ENCODE data around the gene TM9SF2.
A peak's percentile ranks its signal among the peaks of the same experiment; 100 is the strongest.

The TM9SF2 gene

DNA sequence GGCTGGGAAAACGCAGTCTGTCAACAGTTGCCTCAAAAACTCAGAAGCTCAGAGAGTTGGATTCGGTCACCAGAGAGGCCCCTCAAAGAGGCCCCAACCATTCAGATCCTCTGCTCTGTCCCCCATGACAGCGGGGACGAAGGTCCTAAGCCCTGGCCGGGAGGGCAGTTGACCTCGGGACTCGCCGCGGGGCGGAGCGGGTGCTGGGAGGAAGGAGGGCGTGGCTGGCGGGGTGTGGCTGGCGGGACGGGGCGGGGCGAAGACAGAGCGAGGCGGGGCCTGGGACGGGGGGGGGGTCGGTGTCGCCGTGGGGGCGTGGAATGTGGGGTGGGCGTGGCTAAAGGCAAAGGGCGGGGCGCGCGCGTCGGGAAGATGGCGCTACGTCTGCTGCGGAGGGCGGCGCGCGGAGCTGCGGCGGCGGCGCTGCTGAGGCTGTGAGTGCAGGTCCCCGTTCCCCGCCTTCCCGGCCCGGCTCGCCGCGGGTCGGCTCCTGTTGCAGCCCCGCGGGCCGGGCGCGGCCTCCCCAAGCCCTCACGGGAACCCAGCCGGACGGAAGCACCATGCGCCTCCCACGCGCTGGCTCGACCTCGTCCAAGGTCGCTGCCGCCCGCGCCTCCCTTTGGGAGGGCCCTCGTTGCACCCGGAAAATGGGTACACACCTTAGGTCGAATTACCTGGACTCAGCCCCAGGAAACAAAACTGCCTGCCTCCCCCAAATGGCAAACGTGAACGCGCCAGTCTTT is 105.2 kb downstream of the TM9SF2 start, which contains the start of gene CLYBL:
TSS of gene CLYBL (plus strand) at position 367 of the 743 bp plus-strand sequence.
- DNase-seq: peak; percentile 80 to 89 (median 86)
- H3K27ac ChIP-seq (ENCODE audit: insufficient read depth, low read length, poor library complexity, severe bottlenecking): peak within 1 kb of the TSS; percentile 84

DNA sequence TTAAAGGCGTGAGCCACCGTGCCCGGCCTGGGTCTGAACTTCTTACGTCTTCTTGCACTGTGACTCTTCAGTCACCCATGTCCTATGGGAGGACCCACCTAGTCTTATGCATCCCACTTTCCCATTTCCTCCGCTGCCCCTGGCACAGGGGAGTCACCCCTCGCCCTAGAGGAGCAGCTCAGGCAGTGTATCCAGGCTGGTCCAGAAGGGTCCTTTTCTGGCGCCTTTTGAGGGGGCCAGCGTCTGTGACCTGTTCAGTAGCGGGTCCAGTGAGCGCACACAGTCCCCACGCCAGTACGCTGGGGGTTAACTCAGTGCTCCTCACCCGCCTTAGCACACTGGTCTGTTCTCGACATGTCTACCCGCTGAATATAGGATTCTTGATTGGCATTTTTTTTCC is 107.1 kb downstream of the TM9SF2 start:
- Histone ChIP-seq H3K36me3 (ENCODE audit: control insufficient read depth, insufficient read depth, low read length) (no peaks in the 10 kb centered on the region), H3K27ac (ENCODE audit: insufficient read depth, low read length, poor library complexity, severe bottlenecking) (no peak overlapping the region), H3K27me3 (replicated peaks; ENCODE audit: control insufficient read depth, insufficient read depth, low read length, poor library complexity, severe bottlenecking) (no peaks in the 10 kb centered on the region), H3K4me1 (ENCODE audit: control insufficient read depth, insufficient read depth, low read length, poor library complexity, severe bottlenecking) (peaks cover 7% of the 10 kb centered on the region), H3K4me3 (ENCODE audit: insufficient read depth, low read depth, low read length, poor library complexity, severe bottlenecking) (no peak overlapping the region), H3K9me3 (ENCODE audit: control insufficient read depth, low read length) (no peaks in the 10 kb centered on the region)
- DNase-seq: no peak

More for the DNA sequence above, 105.2 kb downstream of the TM9SF2 start, which contains the start of gene CLYBL:
- H3K9me3 ChIP-seq (ENCODE audit: control insufficient read depth, low read length): no peaks in the 10 kb centered on the region
- H3K27me3 ChIP-seq (replicated peaks; ENCODE audit: control insufficient read depth, insufficient read depth, low read length, poor library complexity, severe bottlenecking): no peaks in the 10 kb centered on the region
- no peaks in the 10 kb centered on the region for H3K36me3 ChIP-seq (ENCODE audit: control insufficient read depth, insufficient read depth, low read length)
- H3K4me3 ChIP-seq (ENCODE audit: insufficient read depth, low read depth, low read length, poor library complexity, severe bottlenecking): peak within 1 kb of the TSS; percentile 86
- H3K4me1 ChIP-seq (ENCODE audit: control insufficient read depth, insufficient read depth, low read length, poor library complexity, severe bottlenecking): peaks cover 8% of the 10 kb centered on the region

- no peaks in the 10 kb centered on the region for H3K36me3 ChIP-seq (ENCODE audit: control insufficient read depth, insufficient read depth, low read length)
- no peaks in the 10 kb centered on the region for H3K9me3 ChIP-seq (ENCODE audit: control insufficient read depth, low read length)
- H3K27ac ChIP-seq (ENCODE audit: insufficient read depth, low read length, poor library complexity, severe bottlenecking): no peak overlapping the region
- DNase-seq: no peak
- peaks cover 5% of the 10 kb centered on the region for H3K4me1 ChIP-seq (ENCODE audit: control insufficient read depth, insufficient read depth, low read length, poor library complexity, severe bottlenecking)
- H3K4me3 ChIP-seq (ENCODE audit: insufficient read depth, low read depth, low read length, poor library complexity, severe bottlenecking): no peak overlapping the region
- H3K27me3 ChIP-seq (replicated peaks; ENCODE audit: control insufficient read depth, insufficient read depth, low read length, poor library complexity, severe bottlenecking): no peaks in the 10 kb centered on the region
These were observed 109.5 kb downstream of the TM9SF2 start for GRCh38 chr13:99610702-99611289.

All from effector memory CD4-positive, alpha-beta T cell (primary cell).